COLO668 (cell line): ENCODE results near the gene CDKN2A.
"Not testable (repeated sequence)": the region's sequence is repeated elsewhere in the genome, so short reads cannot be mapped to it uniquely, and the experiment has no call there.

Source experiments
- DNase-seq: peaks from one replicate; lab custom pipeline; 2025; ENCODE audit not compliant: unreplicated experiment; lab: John Stamatoyannopoulos, UW

CDKN2A gene

DNA sequence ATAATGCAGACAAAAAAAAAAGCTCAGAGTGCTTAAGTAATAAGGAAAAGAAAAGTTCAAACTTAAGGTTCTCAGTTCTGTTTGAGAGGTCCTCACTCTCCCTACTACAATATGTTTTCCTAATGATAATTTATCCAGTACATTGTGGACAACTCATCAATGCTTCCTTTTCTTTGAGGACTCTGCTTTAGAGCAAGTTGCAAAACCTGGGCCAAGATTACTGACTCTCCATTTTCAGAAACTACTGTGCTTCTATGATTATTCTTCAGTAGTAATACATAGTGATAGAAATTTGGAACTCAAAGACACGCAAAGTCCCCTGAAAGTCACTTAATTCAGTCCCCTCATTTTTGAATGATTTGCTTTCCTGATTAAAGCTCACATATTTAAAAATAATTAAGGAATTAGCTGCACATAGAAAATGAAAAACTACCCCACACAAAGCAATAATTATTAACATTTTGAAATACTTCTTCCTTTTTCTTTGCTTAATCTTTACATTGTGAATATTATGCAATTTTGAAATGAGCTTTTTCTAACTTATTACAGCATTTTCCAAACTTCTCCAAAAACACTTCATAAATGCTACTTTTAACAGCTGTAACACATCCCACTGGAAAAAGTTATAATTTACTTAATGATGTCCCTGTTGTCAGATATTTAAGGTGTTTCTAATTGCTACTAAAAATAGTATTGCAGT is 11.2 kb downstream of the CDKN2A start:
- DNase-seq, result no peak

DNA sequence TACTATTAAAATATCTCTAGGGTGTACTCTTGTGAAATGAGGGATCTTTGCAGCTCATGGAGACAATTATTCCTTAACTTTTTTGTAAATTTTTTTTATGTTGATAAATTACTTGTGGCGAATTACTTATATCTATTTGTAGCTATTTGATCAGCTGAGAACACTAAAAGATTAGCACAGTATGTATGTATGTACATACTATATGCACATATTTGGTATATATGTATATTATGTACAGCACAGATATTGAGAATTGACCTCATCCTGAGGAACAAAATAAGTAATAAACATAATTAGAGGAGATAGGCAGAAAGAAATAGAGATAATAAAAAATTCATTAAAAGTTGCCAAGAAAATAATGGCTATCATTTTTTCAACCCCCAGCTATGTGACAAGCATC is 11.8 kb downstream of the CDKN2A start:
- no peak for DNase-seq

DNA sequence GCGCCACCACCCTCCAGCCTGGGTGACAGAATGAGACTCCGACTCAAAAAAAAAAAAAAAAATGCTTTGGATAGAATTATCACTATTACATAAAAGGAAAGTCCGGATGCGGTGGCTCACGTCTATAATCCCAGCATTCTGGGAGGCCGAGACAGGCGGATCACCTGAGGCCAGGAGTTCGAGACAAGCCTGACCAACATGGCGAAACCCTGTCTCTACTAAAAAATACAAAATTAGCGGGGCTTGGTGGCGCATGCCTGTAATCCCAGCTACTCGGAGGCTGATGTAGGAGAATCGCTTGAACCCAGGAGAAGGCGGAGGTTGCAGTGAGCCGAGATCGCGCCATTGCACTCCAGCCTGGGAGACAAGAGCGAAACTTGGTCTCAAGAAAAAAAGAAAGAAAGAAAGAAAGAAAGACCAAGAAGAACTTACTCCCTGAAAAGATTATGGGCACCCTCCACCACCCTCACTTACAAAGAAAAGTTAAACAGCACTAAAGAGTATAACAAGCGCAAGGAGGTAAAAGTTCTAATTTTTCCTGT is 17.8 kb downstream of the CDKN2A start:
- no peak for DNase-seq

DNA sequence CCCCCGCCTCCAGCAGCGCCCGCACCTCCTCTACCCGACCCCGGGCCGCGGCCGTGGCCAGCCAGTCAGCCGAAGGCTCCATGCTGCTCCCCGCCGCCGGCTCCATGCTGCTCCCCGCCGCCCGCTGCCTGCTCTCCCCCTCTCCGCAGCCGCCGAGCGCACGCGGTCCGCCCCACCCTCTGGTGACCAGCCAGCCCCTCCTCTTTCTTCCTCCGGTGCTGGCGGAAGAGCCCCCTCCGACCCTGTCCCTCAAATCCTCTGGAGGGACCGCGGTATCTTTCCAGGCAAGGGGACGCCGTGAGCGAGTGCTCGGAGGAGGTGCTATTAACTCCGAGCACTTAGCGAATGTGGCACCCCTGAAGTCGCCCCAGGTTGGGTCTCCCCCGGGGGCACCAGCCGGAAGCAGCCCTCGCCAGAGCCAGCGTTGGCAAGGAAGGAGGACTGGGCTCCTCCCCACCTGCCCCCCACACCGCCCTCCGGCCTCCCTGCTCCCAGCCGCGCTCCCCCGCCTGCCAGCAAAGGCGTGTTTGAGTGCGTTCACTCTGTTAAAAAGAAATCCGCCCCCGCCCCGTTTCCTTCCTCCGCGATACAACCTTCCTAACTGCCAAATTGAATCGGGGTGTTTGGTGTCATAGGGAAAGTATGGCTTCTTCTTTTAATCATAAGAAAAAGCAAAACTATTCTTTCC is 19.3 kb downstream of the CDKN2A start:
- DNase-seq, result peak; percentile 77

DNA sequence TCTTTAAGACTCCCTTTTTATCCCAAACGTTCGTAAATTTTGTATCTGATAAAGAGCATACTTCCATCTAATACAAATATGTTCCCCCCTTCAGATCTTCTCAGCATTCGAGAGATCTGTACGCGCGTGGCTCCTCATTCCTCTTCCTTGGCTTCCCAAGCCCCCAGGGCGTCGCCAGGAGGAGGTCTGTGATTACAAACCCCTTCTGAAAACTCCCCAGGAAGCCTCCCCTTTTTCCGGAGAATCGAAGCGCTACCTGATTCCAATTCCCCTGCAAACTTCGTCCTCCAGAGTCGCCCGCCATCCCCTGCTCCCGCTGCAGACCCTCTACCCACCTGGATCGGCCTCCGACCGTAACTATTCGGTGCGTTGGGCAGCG is 19.9 kb downstream of the CDKN2A start:
- peak; percentile 44 for DNase-seq

DNA sequence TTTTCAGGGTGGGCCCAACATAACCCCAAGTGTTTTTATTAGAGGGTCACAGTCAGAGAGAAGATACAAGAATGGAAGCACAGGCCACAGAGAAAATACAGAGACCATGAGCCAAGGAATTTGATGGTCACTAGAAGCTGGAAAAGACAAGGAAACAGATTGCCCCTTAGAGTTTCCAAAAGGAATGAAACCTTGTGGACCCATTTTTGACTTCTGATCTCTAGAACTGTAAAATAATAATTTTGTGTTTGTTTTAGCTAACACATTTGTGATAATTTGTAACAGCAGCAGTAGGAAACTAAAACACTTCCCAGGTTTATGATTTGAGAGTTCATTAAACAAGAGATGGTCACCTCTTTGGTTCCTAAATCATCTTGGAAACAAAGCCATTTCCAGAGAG is 21.8 kb downstream of the CDKN2A start:
- DNase-seq, result no peak

DNA sequence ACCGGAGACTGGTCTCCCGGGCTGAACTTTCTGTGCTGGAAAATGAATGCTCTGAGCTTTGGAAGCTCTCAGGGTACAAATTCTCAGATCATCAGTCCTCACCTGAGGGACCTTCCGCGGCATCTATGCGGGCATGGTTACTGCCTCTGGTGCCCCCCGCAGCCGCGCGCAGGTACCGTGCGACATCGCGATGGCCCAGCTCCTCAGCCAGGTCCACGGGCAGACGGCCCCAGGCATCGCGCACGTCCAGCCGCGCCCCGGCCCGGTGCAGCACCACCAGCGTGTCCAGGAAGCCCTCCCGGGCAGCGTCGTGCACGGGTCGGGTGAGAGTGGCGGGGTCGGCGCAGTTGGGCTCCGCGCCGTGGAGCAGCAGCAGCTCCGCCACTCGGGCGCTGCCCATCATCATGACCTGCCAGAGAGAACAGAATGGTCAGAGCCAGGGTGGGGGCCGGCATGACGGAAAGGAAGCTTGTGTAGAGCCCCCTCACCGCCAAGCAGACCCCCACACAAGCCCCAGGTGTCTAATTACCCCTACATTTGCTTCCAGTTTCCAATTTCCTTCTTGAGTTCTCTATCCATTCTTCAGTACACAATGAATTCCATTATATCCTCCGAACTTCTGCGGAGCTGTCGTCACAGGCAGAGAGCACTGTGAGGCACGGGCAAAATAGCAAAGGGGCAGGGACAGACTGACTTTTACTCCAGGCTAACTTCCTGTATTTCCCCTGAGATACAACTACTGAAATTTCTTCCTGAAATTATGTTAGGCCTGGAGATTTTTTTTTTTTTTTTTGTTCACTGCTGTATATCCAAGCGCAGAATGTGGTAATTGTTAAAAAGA is 23.2 kb downstream of the CDKN2A start:
- no peak for DNase-seq

DNA sequence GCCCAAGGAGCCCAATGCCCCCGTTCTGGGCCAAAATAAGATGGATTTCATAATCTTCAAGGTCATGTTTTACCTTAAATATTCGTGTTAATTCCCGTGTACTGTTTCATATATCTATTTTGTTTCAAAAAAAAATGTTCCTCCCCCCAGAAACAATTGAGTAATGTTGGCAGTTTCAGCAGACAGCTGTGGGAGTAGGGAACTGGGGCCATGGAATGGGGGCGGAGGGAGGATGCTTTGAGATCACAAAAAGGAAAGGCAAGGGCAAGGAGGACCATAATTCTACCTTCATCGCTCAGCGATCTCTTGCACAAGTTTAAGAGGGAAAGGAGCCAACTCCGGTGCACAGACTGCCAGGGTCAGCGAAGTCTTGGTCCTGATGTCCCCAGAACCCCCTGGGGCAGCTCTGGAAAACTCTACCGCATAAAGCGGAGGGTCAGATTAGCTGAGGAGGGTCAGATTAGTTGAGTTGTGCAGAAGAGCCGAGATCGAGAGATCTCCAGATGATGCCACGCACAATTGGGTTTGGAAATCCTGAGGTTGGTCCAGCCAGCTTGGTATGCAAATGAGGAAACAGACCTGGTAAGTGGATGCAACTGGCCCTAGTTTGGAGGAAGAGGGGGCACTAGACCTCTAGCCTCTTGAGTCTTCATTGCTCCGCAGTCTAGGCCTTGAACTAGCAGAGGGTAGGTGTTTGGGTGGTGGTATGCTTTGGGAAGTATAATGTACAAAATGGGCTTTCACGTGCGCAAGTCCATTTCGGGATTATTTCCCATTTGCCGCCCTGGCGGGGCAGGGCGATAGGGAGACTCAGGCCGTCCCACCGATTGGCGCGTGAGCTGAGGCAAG is 24.0 kb downstream of the CDKN2A start:
- no peak for DNase-seq

DNA sequence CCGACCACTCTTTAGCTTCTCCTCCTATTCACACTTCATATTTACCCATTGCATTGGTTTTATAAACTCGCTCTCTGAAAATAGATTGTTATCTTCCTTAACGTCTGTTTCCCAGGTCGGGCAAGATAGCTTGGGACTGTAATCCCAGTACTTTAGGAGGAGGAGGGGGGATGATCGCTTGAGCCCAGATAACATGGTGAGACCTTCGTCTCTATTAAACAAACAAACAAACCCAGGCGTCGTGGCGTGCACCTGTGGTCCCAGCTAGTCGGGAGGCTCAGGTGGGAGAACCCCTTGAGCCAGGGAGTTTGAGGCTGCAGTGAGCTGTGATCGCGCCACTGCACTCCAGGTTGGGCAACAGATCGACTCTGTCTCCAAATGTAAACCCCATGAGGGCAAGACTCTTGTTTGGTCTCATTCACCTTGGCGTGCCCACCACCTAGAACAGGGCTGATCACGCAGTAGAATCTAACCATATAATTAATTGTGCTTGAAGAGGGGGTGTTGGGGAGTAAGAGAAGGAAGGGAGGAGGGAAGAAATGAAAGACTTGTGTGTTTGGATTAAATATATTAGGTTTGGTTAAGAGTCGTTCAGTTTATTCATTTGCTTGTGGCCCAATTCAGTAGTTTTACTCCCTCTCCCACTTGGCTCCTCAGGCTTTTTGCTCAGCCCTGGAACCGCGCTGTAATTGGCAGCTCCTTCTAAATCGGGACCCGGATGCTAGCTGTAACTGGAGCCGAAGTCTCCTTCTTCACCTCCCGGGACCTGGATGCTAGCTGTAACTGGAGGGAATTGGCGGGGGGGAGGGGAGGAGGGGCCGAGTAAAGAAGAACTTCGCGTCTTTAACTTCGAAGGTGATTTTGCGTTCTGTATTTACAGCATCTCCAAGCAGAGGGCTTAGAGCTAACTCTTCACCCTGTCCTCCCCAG is 24.9 kb downstream of the CDKN2A start:
- no peak for DNase-seq

DNA sequence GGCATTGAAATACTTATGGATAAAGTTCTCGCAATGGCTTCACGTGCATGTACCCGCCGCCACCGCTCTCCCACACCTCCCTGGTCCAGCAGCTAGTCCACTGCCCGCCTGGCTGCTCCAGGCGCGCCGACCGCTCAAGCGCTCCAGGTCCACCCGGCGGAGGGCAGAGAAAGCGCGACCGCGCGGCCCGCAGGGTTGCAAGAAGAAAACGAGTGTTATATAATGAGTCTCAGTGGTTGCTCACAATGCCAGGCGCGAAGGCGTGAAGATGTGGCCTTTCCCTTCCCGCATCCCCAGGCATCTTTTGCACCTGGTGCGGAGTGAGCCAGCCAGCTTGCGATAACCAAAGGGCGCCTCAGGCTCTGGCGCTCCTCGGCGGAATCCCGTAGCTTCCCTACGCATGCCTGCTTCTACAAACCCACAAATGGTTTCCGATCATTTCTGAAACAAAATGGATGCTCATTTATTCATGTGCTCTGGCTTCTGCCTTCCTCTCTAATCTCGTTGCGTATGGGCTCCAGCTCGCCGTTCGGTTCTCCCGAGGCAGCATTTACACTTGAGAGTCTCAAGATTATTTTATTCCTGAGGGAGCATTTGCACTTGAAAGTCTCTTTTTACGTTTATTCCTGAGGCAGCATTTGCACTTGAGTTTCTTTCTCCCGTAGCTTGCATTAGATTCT is 25.7 kb downstream of the CDKN2A start:
- no peak for DNase-seq

DNA sequence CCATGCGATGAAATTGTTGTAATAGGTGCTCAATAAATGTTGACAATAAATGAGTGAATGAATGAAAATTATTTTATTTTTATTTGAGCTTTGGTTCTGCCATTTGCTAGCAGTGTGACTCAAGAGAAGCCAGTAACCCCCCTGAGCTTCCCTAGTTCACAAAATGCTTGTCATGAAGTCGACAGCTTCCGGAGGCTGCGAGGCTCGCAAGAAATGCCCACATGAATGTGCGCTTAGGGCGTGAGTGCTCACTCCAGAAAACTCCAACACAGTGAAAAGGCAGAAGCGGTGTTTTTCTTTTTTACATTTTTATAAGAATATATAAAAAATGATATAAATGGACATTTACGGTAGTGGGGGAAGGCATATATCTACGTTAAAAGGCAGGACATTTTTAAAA is 26.5 kb downstream of the CDKN2A start:
- no peak for DNase-seq

DNA sequence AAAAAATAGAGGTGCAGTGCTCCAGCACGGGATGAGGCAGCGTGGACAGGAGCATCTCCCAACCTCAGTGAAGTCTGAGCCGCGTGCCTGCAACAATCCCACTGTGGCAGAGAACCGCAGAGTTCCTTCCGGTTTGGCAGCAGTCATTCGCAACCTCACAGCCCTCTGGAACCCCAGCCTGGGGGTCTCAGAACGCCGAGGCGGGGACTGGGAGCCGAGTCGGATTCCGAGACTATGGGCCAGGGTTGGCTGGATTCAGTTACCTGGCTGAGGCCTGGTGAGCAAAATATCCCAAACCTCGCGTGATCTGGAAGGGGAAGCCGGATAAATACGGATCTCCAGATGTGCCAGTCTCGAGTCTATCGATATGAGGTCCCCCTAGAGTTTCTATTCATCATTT is 27.0 kb downstream of the CDKN2A start:
- no peak for DNase-seq

DNA sequence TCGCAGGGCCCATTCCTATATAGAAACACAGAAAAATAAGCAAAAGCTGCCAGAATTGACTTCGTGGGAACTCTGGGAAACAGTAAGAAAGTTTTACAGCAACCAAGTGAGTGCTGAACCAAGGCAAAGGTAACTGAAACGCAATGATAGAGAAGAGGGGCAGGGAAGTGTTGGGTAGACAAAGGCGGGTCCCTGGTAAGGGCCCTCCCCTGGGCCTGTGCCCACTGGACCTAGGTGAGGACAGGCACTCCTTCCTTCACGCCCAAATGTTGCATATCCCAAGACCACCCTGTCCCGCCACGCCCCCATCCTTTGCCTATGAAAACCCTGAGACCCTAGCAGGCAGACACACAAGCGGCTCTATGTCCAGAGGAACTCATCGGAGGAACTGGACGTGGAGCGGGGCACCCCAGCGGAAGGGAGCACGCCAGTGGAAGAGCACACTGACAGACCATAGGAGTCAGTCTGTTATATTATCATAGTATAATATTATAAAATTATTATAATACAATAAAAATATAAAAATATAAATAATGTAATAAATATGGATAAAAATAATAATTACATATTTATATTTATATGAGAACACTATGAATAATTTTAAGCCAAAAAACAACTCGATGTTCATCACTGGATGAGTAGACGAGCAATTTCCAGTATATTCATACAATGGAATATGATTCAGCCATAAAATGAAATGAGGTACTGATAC is 27.9 kb downstream of the CDKN2A start:
- no peak for DNase-seq

DNA sequence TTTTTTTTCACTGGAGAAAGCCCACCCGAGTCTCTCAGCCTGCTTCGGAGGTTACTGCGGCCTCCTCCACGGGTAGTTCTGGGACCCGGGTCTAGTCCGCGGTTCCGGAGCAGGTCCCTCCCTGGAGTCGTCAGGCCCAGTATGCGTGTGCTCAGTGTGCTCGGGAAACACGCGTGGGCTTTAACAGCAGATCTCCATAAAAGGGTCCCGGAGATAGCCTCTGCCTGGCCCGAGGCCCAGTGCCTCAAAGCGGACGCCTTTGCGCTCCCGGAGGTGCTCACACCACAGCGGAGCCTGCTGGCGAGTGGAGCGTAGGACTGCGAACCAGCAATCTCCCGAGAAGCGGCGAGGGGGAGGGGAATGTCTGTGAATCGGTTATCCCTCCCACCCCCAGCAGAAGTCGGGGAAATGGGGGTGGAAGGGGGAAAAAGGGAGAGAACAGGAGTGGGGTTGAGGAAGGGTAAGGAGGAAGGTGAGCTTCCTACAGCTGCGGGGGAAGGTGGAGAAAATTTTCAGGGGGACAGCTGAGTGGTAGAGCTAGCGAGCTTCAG is 28.7 kb downstream of the CDKN2A start:
- DNase-seq, result no peak

DNA sequence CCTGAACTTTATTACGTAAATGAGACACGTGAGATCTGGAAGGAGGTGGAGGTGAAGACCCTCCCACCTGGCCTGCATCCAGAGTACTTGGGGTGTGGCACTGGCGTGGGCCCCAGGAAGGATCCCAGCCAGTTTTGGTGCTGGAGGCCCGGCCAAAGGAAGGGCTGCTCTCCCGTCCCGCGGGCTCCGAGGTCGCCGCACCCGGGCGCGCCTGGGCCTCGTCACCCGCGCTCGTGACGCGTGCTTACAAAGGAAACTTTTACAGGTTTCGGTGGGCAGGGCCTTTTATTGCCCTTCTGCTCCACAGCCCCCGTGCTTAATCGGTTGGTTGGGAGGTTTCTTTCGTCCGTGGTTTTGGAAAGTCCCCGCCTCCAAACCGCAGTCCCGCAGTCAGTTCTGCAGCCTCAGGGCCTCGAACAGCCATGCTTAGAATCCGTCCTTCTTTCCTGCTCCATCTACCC is 29.2 kb downstream of the CDKN2A start:
- DNase-seq, result no peak

DNA sequence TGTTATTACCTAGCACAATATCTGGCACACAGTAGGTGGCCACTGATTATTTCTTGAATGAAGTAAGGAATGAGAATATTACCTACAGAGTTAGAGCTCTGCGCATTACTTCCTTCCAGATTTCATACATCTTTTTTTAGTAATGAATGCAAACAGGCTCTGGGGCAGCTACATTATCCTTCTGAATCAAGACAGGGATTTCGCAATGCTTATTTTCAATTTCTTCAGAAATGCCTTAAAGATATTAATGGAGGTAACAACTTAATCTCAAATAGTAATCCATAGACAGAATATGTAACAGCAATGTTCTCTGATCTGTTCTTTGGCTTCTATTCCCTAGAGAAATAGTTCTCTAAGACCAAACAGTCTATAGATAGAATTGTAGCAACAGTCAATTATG is 32.6 kb downstream of the CDKN2A start:
- no peak for DNase-seq

DNA sequence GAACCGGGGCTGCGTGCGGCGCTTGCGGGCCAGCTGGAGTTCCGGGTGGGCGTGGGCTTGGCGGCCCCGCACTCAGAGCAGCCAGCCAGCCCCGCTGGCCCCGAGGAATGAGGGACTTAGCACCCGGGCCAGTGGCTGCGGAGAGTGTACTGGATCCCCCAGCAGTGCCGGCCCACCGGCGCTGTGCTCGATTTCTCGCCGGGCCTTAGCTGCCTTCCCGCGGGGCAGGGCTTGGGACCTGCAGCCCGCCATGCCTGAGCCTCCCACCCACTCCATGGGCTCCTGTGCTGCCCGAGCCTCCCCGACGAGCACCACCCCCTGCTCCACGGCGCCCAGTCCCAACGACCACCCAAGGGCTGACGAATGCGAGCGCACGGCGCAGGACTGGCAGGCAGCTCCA is 34.9 kb downstream of the CDKN2A start:
- DNase-seq, result not testable (repeated sequence)

DNA sequence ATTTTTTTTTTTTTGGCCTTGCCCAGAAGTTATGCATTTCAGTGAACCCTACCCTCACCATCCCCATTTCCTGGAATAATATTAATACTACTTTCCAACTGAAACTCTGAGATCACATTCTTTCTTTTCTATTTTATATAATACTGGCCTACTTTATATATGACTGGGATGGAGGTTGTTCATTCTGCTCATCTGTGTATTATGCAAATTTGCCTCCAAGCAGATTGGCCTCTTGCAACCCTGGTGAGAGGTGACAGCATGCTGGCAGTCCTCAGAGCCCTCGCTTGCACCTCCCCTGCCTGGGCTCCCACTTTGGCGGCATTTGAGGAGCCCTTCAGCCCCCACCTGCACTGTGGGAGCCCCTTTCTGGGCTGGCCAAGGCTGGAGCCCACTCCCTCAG is 35.4 kb downstream of the CDKN2A start:
- DNase-seq, result no peak
